GM12878 (cell line): ENCODE results near the gene PRM1. TPM values are rescaled to one million over a fixed set of nuclear protein-coding genes. Genes with fewer than 3 reads are reported as not detected.
A peak's percentile ranks its signal among the peaks of the same experiment; 100 is the strongest.

ENCODE experiments used
- ATAC-seq: fragments of 200-7000 bp; cut with Tn5 transposase; 3 replicates; pipeline ENCODE4 v1.9.1; 2020; ENCODE audit warnings: mild to moderate bottlenecking, moderate library complexity
- BruUV-seq: library from RNA; stranded (reverse); fragments of 400-500 nt; replicated peaks from 2 replicates; lab custom pipeline; 2021; lab: Mats Ljungman, UMichigan
- CTCF ChIA-PET: fragments of 300-600 bp; sonication (Branson Sonifier 250); formaldehyde crosslinking; extraction: SDS; loops from one replicate; lab custom pipeline; 2021; ENCODE audit warnings: inconsistent platforms; lab: Yijun Ruan, JAX
- POLR2A ChIA-PET: fragments of 350-600 bp; formaldehyde crosslinking; extraction: SDS; loops from one replicate; lab custom pipeline; 2021; ENCODE audit warnings: inconsistent platforms; lab: Charles Lee
- RAD21 ChIA-PET: fragments of 300-600 bp; sonication (Branson Sonifier 250); formaldehyde crosslinking; loops from one replicate; lab custom pipeline; 2023; ENCODE audit warnings: antibody characterized with exemption; ENCODE audit not compliant: unreplicated experiment; lab: Charles Lee
- SMC1A ChIA-PET: fragments of 300-600 bp; sonication (Branson Sonifier 250); formaldehyde crosslinking; loops from one replicate; lab custom pipeline; 2023; ENCODE audit not compliant: unreplicated experiment, uncharacterized antibody; lab: Charles Lee
- DNase-seq: peaks from one replicate; pipeline ENCODE4 v3.0.0-alpha.2; 2011; ENCODE audit warnings: low read depth, low spot score
- FAIRE-seq: peaks from 3 replicates; lab custom pipeline; 2011; peaks lifted over from hg19 to GRCh38; lab: Jason Lieb, UNC
- H2AFZ ChIP-seq: 2 replicates; pipeline ENCODE4 v1.6.0; 2011; ENCODE audit warnings: low read depth, low read length, control low read depth; ENCODE audit not compliant: control insufficient read depth
- H3K27ac ChIP-seq: 2 replicates; pipeline ENCODE4 v1.5.1; 2011; ENCODE audit warnings: control low read depth; ENCODE audit not compliant: control insufficient read depth, insufficient read depth
- H3K27me3 ChIP-seq, 2 experiments: replicated peaks in 1 of 2; 2 replicates each; pipeline versions ENCODE4 v1.6.0 to v1.6.1; 2011; ENCODE audit warnings: low read length in 1 of 2; ENCODE audit not compliant: control insufficient read depth in 2 of 2, insufficient read depth in 2 of 2
- H3K36me3 ChIP-seq, 2 experiments: 2 replicates each; pipeline ENCODE4 v1.5.1; 2011; ENCODE audit warnings: low read length in 1 of 2; ENCODE audit not compliant: control insufficient read depth in 2 of 2, insufficient read depth in 2 of 2
- H3K4me1 ChIP-seq: 2 replicates; pipeline ENCODE4 v1.6.1; 2011; ENCODE audit warnings: mild to moderate bottlenecking, low read length, moderate library complexity, mixed read lengths; ENCODE audit not compliant: control insufficient read depth, insufficient read depth
- H3K4me2 ChIP-seq: 2 replicates; pipeline ENCODE4 v1.6.0; 2011; ENCODE audit warnings: control low read depth; ENCODE audit not compliant: control insufficient read depth, insufficient read depth
- H3K4me3 ChIP-seq: fragments of 200-600 bp; sonication (generic); 2 replicates; pipeline ENCODE4 v1.5.1; 2016
- H3K79me2 ChIP-seq: 2 replicates; pipeline ENCODE4 v1.6.0; 2011; ENCODE audit warnings: low read length; ENCODE audit not compliant: control insufficient read depth, insufficient read depth
- H3K9ac ChIP-seq: 2 replicates; pipeline ENCODE4 v1.8.0; 2011; ENCODE audit warnings: low read length, control low read depth, mixed read lengths; ENCODE audit not compliant: control insufficient read depth, insufficient read depth
- H3K9me3 ChIP-seq: replicated peaks from 3 replicates; pipeline ENCODE4 v1.5.1; 2011; ENCODE audit warnings: mild to moderate bottlenecking, low read length; ENCODE audit not compliant: control insufficient read depth, insufficient read depth
- H4K20me1 ChIP-seq: 2 replicates; pipeline ENCODE4 v1.6.0; 2011; ENCODE audit not compliant: control insufficient read depth, insufficient read depth
- ATF7 ChIP-seq: fragments of 450-650 bp; IDR thresholded peaks from 2 replicates; pipeline ENCODE4 v1.6.1; 2016; ENCODE audit warnings: low read depth, mild to moderate bottlenecking
- BHLHE40 ChIP-seq, 2 experiments: fragments of 450-650 bp in 1 of 2; IDR thresholded peaks; 2 replicates each; pipeline ENCODE4 v1.6.1; 2011 to 2017; ENCODE audit warnings: low read depth in 2 of 2, borderline replicate concordance in 1 of 2, improper control_type of control experiment in 1 of 2, low read length in 1 of 2, mild to moderate bottlenecking in 1 of 2
- CBX3 ChIP-seq: fragments of 200-600 bp; sonication (generic); IDR thresholded peaks from 2 replicates; pipeline ENCODE4 v1.6.1; 2016; ENCODE audit warnings: low read depth, borderline replicate concordance
- CEBPB ChIP-seq, 2 experiments: fragments of 150-350 bp in 1 of 2; IDR thresholded peaks; 2 replicates each; pipeline ENCODE4 v1.6.1; 2012 to 2014; ENCODE audit warnings: low read depth in 2 of 2, low read length in 2 of 2, borderline replicate concordance in 1 of 2, inconsistent platforms in 1 of 2
- CREB1 ChIP-seq: IDR thresholded peaks from 2 replicates; pipeline ENCODE4 v1.6.1; 2012; ENCODE audit warnings: low read depth, mild to moderate bottlenecking, inconsistent platforms
- GATAD2B ChIP-seq: fragments of 450-650 bp; conservative IDR thresholded peaks from 2 replicates; pipeline ENCODE4 v1.6.1; 2017; ENCODE audit warnings: low read depth, mild to moderate bottlenecking, moderate library complexity
- HDGF ChIP-seq: fragments of 450-650 bp; IDR thresholded peaks from 2 replicates; pipeline ENCODE4 v1.6.1; 2016; ENCODE audit warnings: antibody characterized with exemption
- IKZF1 ChIP-seq: fragments of 450-650 bp; conservative IDR thresholded peaks from 2 replicates; pipeline ENCODE4 v1.6.1; 2017; ENCODE audit warnings: antibody characterized with exemption, mild to moderate bottlenecking
- IKZF2 ChIP-seq, 2 experiments: fragments of 450-650 bp; IDR thresholded peaks; 2 replicates each; pipeline ENCODE4 v1.6.1; 2017; ENCODE audit warnings: mild to moderate bottlenecking in 2 of 2, moderate library complexity in 2 of 2
- KAT2A ChIP-seq: conservative IDR thresholded peaks from 2 replicates; pipeline ENCODE4 v1.6.1; 2011; ENCODE audit warnings: low read depth, low read length; ENCODE audit not compliant: control insufficient read depth
- KDM1A ChIP-seq: fragments of 200-600 bp; sonication (generic); IDR thresholded peaks from 2 replicates; pipeline ENCODE4 v1.6.1; 2016; ENCODE audit warnings: borderline replicate concordance
- KLF5 ChIP-seq: fragments of 450-650 bp; IDR thresholded peaks from 2 replicates; pipeline ENCODE4 v1.6.1; 2014; ENCODE audit warnings: mild to moderate bottlenecking; ENCODE audit not compliant: partially characterized antibody
- NFXL1 ChIP-seq: fragments of 450-650 bp; IDR thresholded peaks from 2 replicates; pipeline ENCODE4 v1.6.1; 2017; ENCODE audit warnings: antibody characterized with exemption, mild to moderate bottlenecking, borderline replicate concordance
- PKNOX1 ChIP-seq: fragments of 450-650 bp; IDR thresholded peaks from 2 replicates; pipeline ENCODE4 v1.6.1; 2016; ENCODE audit warnings: mild to moderate bottlenecking
- RAD21 ChIP-seq: IDR thresholded peaks from 2 replicates; pipeline ENCODE4 v1.6.1; 2011; ENCODE audit warnings: mild to moderate bottlenecking, low read depth, low read length, moderate library complexity; ENCODE audit not compliant: insufficient read depth
- SRF ChIP-seq, 2 experiments: IDR thresholded peaks; 2 replicates each; pipeline ENCODE4 v1.6.1; 2011; ENCODE audit warnings: low read depth in 2 of 2, low read length in 2 of 2, mild to moderate bottlenecking in 1 of 2, moderate library complexity in 1 of 2
- TAF1 ChIP-seq: IDR thresholded peaks from 2 replicates; pipeline ENCODE4 v1.6.1; 2011; ENCODE audit warnings: mild to moderate bottlenecking, low read depth, low read length, borderline replicate concordance
- USF2 ChIP-seq: IDR thresholded peaks from 2 replicates; pipeline ENCODE4 v1.6.1; 2011; ENCODE audit warnings: low read depth, low read length, improper control_type of control experiment, borderline replicate concordance
- YY1 ChIP-seq: IDR thresholded peaks from 2 replicates; pipeline ENCODE4 v1.6.1; 2011; ENCODE audit warnings: low read depth, mild to moderate bottlenecking, low read length
- ZNF24 ChIP-seq: fragments of 450-650 bp; IDR thresholded peaks from 2 replicates; pipeline ENCODE4 v1.6.1; 2017; ENCODE audit warnings: antibody characterized with exemption, mild to moderate bottlenecking
- WGBS: methylation state at CpG from one replicate; pipeline ENCODE4 v1.1.6; 2016; ENCODE audit warnings: low lambda C conversion rate; ENCODE audit not compliant: insufficient replicate concordance, insufficient coverage; ENCODE audit errors: missing lambda C conversion rate; 5-methylcytosine and 5-hydroxymethylcytosine counted together
- in situ Hi-C: fragments of 300-500 bp; cut with MboI; formaldehyde crosslinking; loops from 9 replicates; pipeline ENCODE4 v1.14.3; 2018; ENCODE audit warnings: mixed read lengths
- intact Hi-C: fragments of 100-400 bp; cut with micrococcal nuclease; formaldehyde crosslinking; loops from one replicate; pipeline ENCODE4 v1.14.2; 2022; ENCODE audit not compliant: unreplicated experiment
- polyA plus RNA-seq, 11 experiments: library from polyadenylated mRNA; depleted of rRNA in 4 of 11; unstranded in 6 of 11; stranded (reverse) in 5 of 11; fragments of >200 nt; fragmentation: Nextera tagmentation in 4 of 11; fragmentation: Illumina TruSeq in 1 of 11; extraction: Ambion mirVana in 4 of 11; extraction: Trizol in 1 of 11; gene quantifications; 1 replicate in 1 of 11; 2 replicates in 10 of 11; pipeline versions ENCODE4 v1.2.1 to v1.2.3, GENCODE V29; 2011 to 2016; ENCODE audit warnings: inconsistent platforms in 2 of 11, missing spikeins in 2 of 11, low read depth in 1 of 11
- total RNA-seq, 4 experiments: library from RNA; depleted of rRNA in 3 of 4; stranded (reverse); fragments of >200 nt in 3 of 4; fragmentation: Illumina TruSeq in 1 of 4; extraction: Trizol in 1 of 4; gene quantifications; 2 replicates each; pipeline versions ENCODE4 v1.2.1 to v1.2.3, GENCODE V29; 2013 to 2021
- TF ChIP-seq, protein P1 (sequence below): IDR thresholded peaks from 2 replicates; pipeline ENCODE4 v1.6.1; 2012; ENCODE audit warnings: low read length, inconsistent platforms

The PRM1 gene
- total and polyA plus RNA-seq, 10 of the 15 experiments (the other 5 are each of a cell fraction or from before 2014, with no cell fraction given): 0.20 TPM; not detected in 9

DNA sequence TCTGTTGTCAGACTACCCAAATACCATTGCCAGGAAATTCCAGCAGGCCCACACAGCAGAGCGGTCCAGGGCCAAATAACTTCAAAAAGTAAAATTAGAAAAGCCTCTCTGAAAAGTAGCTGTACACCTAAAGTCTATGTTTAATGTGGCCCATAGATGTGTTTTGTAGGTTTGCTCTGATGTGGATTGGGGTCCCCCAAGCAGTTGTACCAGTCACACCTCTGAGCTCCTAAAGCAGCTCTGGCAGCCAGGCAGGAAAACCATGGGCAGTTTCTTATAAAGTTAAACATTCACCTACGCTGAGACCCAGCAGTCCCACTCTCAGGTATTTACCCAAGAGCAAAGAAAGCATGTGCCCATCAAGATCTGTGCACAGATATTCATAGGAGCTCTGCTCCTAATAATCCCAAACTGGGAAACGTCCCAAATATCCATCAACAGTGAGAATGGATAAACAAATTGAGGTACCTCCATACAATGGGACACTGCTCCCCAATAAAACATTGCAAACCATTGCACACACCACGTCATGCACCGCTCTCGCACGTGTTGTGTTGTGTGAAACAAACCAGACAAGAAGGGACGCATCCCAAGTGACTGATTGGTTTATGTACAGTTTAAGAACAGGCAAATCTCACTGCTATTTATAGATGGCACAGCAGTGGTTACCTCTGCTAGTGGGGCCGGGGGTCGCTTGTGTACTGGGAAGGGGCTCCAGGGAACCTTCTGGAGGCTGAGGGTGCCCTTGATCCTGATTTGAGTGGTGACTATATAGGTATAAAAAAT, 15.8 kb upstream of the PRM1 start:
- H3K27me3 ChIP-seq: no peaks in the 10 kb centered on the region
- no peaks in the 10 kb centered on the region for H4K20me1 ChIP-seq
- peak overlapping the region; percentile 69 for H3K9ac ChIP-seq
- H3K4me3 ChIP-seq: 0 out of 2 replicates have a peak overlapping the region, but pooled peaks have one; percentile 30
- ATAC-seq (peak; percentile 44), DNase-seq (peak; percentile 35), FAIRE-seq (peak; percentile 52)
- WGBS: 51% methylated on average over 10 of the region's 10 CpGs
- H3K4me1 ChIP-seq: peaks cover 53% of the 10 kb centered on the region
- ChIA-PET POLR2A (interaction anchor here (0.5 to 6.0 kb wide), 13 partner anchors 9 to 347 kb away, joined by 3 to 85 read pairs (median 5); partner anchors contain the start of gene SOCS1), RAD21 (interaction anchor here (0.9 to 6.8 kb wide), 18 partner anchors 11 to 348 kb away, joined by 3 to 206 read pairs (median 22); partner anchors contain the start of genes PRM2 and SOCS1), SMC1A (interaction anchor here (0.7 to 8.4 kb wide), 26 partner anchors 8 to 349 kb away, joined by 3 to 194 read pairs (median 4); partner anchors contain the start of genes PRM3 and SOCS1), CTCF (interaction anchor here (0.8 to 7.4 kb wide), 16 partner anchors 10 to 343 kb away, joined by 3 to 104 read pairs (median 6); partner anchors contain the start of gene SOCS1)
- intact Hi-C loops: loop anchor here (1.0 to 5.0 kb wide), 4 partner anchors 42 to 220 kb away; no protein-coding TSS in a partner anchor
- peak overlapping the region; percentile 19 for H2AFZ ChIP-seq
- no peaks in the 10 kb centered on the region; the same call in 1 of the 2 replicates for H3K79me2 ChIP-seq
- H3K9me3 ChIP-seq: no peaks in the 10 kb centered on the region
- no peaks in the 10 kb centered on the region for H3K36me3 ChIP-seq
- no TSS peak for BruUV-seq
- peak overlapping the region; percentile 91 for H3K27ac ChIP-seq
- peak overlapping the region; percentile 89 for H3K4me2 ChIP-seq
- in situ Hi-C loops: no loop called here
- TF ChIP-seq IKZF2 (IDR thresholded peaks at IDR 0.05): no peak
- no peak for TF ChIP-seq PKNOX1
- TF ChIP-seq KLF5: no peak
- TF ChIP-seq BHLHE40 (IDR thresholded peaks at IDR 0.05; ENCODE audit: borderline replicate concordance in 1 of 2, low read depth in 2 of 2, low read length in 1 of 2): peak; percentile 90 to 92
- no peak for TF ChIP-seq ATF7
- TF ChIP-seq NFXL1: no peak
- TF ChIP-seq CREB1: 0 out of 2 replicates have a peak, but pooled peaks have one; percentile 57
- TF ChIP-seq GATAD2B: no peak
- no peak; the same call in 1 of the 2 replicates for TF ChIP-seq USF2
- no peak for TF ChIP-seq CBX3
- TF ChIP-seq HDGF: no peak
- no peak for TF ChIP-seq TAF1
- TF ChIP-seq ZNF24: no peak
- TF ChIP-seq, protein P1, sequence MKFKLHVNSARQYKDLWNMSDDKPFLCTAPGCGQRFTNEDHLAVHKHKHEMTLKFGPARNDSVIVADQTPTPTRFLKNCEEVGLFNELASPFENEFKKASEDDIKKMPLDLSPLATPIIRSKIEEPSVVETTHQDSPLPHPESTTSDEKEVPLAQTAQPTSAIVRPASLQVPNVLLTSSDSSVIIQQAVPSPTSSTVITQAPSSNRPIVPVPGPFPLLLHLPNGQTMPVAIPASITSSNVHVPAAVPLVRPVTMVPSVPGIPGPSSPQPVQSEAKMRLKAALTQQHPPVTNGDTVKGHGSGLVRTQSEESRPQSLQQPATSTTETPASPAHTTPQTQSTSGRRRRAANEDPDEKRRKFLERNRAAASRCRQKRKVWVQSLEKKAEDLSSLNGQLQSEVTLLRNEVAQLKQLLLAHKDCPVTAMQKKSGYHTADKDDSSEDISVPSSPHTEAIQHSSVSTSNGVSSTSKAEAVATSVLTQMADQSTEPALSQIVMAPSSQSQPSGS: no peak
- no peak for TF ChIP-seq KAT2A
- no peak for TF ChIP-seq SRF (IDR thresholded peaks at IDR 0.05; ENCODE audit: low read depth in 2 of 2, low read length in 2 of 2)
- no peak for TF ChIP-seq CEBPB (IDR thresholded peaks at IDR 0.05; ENCODE audit: borderline replicate concordance in 1 of 2, low read depth in 2 of 2, low read length in 2 of 2)
- TF ChIP-seq IKZF1: no peak
- TF ChIP-seq KDM1A: no peak
- TF ChIP-seq RAD21: no peak
- TF ChIP-seq YY1: no peak
